ENCODE data around the gene GMPR. TPM values are rescaled to one million over a fixed set of nuclear protein-coding genes. Genes with fewer than 3 reads are reported as not detected.
A peak's percentile ranks its signal among the peaks of the same experiment; 100 is the strongest.

Gene GMPR
- total and polyA plus RNA-seq, 10 of the 15 experiments (the other 5 are each of a cell fraction or from before 2014, with no cell fraction given) = 0.15 to 1.8 (median 0.49) TPM; not detected in 1

DNA sequence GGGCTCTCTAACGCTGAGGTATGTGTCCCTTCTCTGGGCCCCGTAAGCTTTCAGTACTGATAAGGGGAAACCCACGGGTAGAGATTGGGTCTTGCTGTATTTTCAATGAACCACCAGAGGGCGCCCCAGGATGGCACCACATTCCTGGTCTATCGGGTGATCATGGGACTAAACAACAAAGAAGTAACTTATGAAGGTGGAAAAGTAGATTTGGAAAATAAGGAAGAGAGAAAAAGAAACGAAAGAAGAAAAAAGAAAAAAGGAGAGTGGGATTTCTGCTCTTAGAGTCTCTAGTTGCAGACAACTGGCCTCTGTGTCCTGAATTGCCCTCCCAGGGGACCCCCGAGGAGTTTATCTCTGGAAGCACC is 93.8 kb downstream of the GMPR start (continued):
- TF ChIP-seq REST (IDR thresholded peaks at IDR 0.05; ENCODE audit: low read depth, low read length) (no peak), NFIC (IDR thresholded peaks at IDR 0.05; ENCODE audit: low read depth, low read length) (peak; percentile 22; the same call in 1 of the 2 replicates), SMC3 (IDR thresholded peaks at IDR 0.05; ENCODE audit: borderline replicate concordance, low read length) (peak; percentile 90), IKZF2 (IDR thresholded peaks at IDR 0.05) (peak; percentile 52 to 54; a peak in 3 of 4 replicates), NBN (IDR thresholded peaks at IDR 0.05) (0 out of 2 replicates have a peak, but pooled peaks have one; percentile 33), GATAD2B (conservative IDR thresholded peaks at IDR 0.05; ENCODE audit: low read depth) (no peak), MTA2 (IDR thresholded peaks at IDR 0.05; ENCODE audit: low read depth) (no peak), ZNF24 (IDR thresholded peaks at IDR 0.05) (no peak), MEF2B (IDR thresholded peaks at IDR 0.05; ENCODE audit: partially characterized antibody, poor library complexity, severe bottlenecking) (peak; percentile 60), ZNF592 (IDR thresholded peaks at IDR 0.05) (no peak), TCF3 (IDR thresholded peaks at IDR 0.05; ENCODE audit: borderline replicate concordance, insufficient read depth, low read depth, low read length) (no peak), SIX5 (IDR thresholded peaks at IDR 0.05; ENCODE audit: low read depth, low read length, severe bottlenecking) (no peak), PAX5 (IDR thresholded peaks at IDR 0.05; ENCODE audit: borderline replicate concordance, low read depth, low read length) (no peak), CEBPZ (IDR thresholded peaks at IDR 0.05; ENCODE audit: low read depth, low read length) (no peak), FOXM1 (IDR thresholded peaks at IDR 0.05; ENCODE audit: low read depth, low read length) (peak; percentile 47; the same call in 1 of the 2 replicates), RELA (IDR thresholded peaks at IDR 0.05; ENCODE audit: borderline replicate concordance, partially characterized antibody) (peak; percentile 89)
